ENCODE measurements around the gene PI4K2A. TPM values are rescaled to one million over a fixed set of nuclear protein-coding genes. Genes with fewer than 3 reads are reported as not detected.

The PI4K2A gene
- total RNA-seq, 3 donors from 2014 or later: 18.0 to 24.8 (median 21.5) TPM

- TF ChIP-seq POLR2AphosphoS5 (IDR thresholded peaks at IDR 0.05) (no peak), CTCF (IDR thresholded peaks at IDR 0.05) (no peak), POLR2A (IDR thresholded peaks at IDR 0.05) (no peak)
- no peak overlapping the region for H3K4me3 ChIP-seq
- H3K27ac ChIP-seq: no peak overlapping the region
- no peaks in the 10 kb centered on the region for H3K4me1 ChIP-seq
- H3K27me3 ChIP-seq: no peaks in the 10 kb centered on the region
- DNase-seq (ENCODE audit: low spot score in 2 of 2): no peak
- intact Hi-C loops (cut with DNase I; ENCODE audit: low total_unique reads): no loop called here
- no peaks in the 10 kb centered on the region for H3K9me3 ChIP-seq
- no peaks in the 10 kb centered on the region for H3K36me3 ChIP-seq
These were observed 22.2 kb upstream of the PI4K2A start for GRCh38 chr10:97618285-97618684.

- Histone ChIP-seq H3K4me3 (no peak overlapping the region), H3K4me1 (no peaks in the 10 kb centered on the region), H3K9me3 (no peaks in the 10 kb centered on the region), H3K36me3 (no peaks in the 10 kb centered on the region), H3K27me3 (no peaks in the 10 kb centered on the region), H3K27ac (no peak overlapping the region)
- intact Hi-C loops (cut with DNase I; ENCODE audit: low total_unique reads): no loop called here
- TF ChIP-seq CTCF (IDR thresholded peaks at IDR 0.05) (no peak), POLR2A (IDR thresholded peaks at IDR 0.05) (no peak), POLR2AphosphoS5 (IDR thresholded peaks at IDR 0.05) (no peak)
- no peak for DNase-seq (ENCODE audit: low spot score in 2 of 2)
These were observed 21.7 kb upstream of the PI4K2A start for GRCh38 chr10:97618733-97619132.

GRCh38 chr10:97623277-97623676 lies 17.2 kb upstream of the PI4K2A start:
- TF ChIP-seq POLR2A (IDR thresholded peaks at IDR 0.05) (no peak), POLR2AphosphoS5 (IDR thresholded peaks at IDR 0.05) (no peak), CTCF (IDR thresholded peaks at IDR 0.05) (no peak)
- Histone ChIP-seq H3K9me3 (no peaks in the 10 kb centered on the region), H3K27ac (no peak overlapping the region), H3K36me3 (no peaks in the 10 kb centered on the region), H3K27me3 (no peaks in the 10 kb centered on the region), H3K4me3 (no peak overlapping the region), H3K4me1 (no peaks in the 10 kb centered on the region)
- no peak for DNase-seq (ENCODE audit: low spot score in 2 of 2)
- intact Hi-C loops (cut with DNase I; ENCODE audit: low total_unique reads): no loop called here

GRCh38 chr10:97627731-97628130 lies 12.7 kb upstream of the PI4K2A start:
- TF ChIP-seq CTCF (IDR thresholded peaks at IDR 0.05) (no peak), POLR2A (IDR thresholded peaks at IDR 0.05) (no peak), POLR2AphosphoS5 (IDR thresholded peaks at IDR 0.05) (no peak)

GRCh38 chr10:97628228-97628627 lies 12.2 kb upstream of the PI4K2A start:
- Histone ChIP-seq H3K36me3 (no peaks in the 10 kb centered on the region), H3K4me3 (no peak overlapping the region), H3K4me1 (no peaks in the 10 kb centered on the region), H3K9me3 (no peaks in the 10 kb centered on the region), H3K27ac (no peak overlapping the region), H3K27me3 (no peaks in the 10 kb centered on the region)
- intact Hi-C loops (cut with DNase I; ENCODE audit: low total_unique reads): no loop called here
- TF ChIP-seq CTCF (IDR thresholded peaks at IDR 0.05): no peak
- TF ChIP-seq POLR2AphosphoS5 (IDR thresholded peaks at IDR 0.05): no peak
- TF ChIP-seq POLR2A (IDR thresholded peaks at IDR 0.05): no peak
- no peak for DNase-seq (ENCODE audit: low spot score in 2 of 2)

More at GRCh38 chr10:97627731-97628130, 12.7 kb upstream of the PI4K2A start:
- Histone ChIP-seq H3K4me1 (no peaks in the 10 kb centered on the region), H3K27ac (no peak overlapping the region), H3K9me3 (no peaks in the 10 kb centered on the region), H3K4me3 (no peak overlapping the region), H3K36me3 (no peaks in the 10 kb centered on the region), H3K27me3 (no peaks in the 10 kb centered on the region)
- no peak for DNase-seq (ENCODE audit: low spot score in 2 of 2)
- intact Hi-C loops (cut with DNase I; ENCODE audit: low total_unique reads): no loop called here

Data from breast epithelium (tissue), 4 donors.